GM12875 (cell line): ENCODE results near the gene KRIT1.

ENCODE experiments used
- H3K4me3 ChIP-seq: one replicate; pipeline ENCODE4 v1.5.1; 2011; ENCODE audit warnings: low read depth, low read length, control low read depth
- TF ChIP-seq, protein P1 (sequence below): IDR thresholded peaks from 2 replicates; pipeline ENCODE4 v1.5.1; 2011; ENCODE audit warnings: low read depth, mild to moderate bottlenecking, control low read depth, inconsistent platforms, low read length, moderate library complexity, borderline replicate concordance; ENCODE audit not compliant: insufficient read depth

KRIT1 gene

DNA sequence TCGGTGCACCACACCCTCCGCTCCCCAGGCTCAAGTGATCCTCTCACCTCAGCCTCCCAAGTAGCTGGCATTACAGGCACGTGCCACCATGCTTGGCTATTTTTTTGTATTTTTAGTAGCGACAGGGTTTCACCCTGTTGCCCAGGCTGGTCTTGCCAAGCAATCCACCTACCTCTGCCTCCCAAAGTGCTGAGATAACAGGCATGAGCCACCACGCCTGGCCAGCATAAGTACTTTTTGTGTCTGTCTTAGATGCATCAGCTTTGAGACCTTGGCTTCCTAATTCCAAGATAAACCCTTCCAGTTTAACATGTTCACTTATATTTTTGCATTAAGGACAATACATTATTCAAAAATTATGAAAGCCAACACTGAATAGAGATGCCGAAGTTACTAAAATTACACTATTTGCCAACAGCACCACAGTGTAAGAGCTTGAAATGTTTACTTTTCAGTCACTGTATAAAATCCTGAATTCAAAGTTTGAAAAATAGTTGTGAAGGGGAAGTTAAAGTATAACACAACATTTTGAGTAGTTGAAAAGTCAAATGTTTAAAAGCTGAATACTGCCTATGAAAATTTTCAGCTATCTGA lies 36.6 kb upstream of the KRIT1 start:
- no peak overlapping the region for H3K4me3 ChIP-seq
- TF ChIP-seq, protein P1, sequence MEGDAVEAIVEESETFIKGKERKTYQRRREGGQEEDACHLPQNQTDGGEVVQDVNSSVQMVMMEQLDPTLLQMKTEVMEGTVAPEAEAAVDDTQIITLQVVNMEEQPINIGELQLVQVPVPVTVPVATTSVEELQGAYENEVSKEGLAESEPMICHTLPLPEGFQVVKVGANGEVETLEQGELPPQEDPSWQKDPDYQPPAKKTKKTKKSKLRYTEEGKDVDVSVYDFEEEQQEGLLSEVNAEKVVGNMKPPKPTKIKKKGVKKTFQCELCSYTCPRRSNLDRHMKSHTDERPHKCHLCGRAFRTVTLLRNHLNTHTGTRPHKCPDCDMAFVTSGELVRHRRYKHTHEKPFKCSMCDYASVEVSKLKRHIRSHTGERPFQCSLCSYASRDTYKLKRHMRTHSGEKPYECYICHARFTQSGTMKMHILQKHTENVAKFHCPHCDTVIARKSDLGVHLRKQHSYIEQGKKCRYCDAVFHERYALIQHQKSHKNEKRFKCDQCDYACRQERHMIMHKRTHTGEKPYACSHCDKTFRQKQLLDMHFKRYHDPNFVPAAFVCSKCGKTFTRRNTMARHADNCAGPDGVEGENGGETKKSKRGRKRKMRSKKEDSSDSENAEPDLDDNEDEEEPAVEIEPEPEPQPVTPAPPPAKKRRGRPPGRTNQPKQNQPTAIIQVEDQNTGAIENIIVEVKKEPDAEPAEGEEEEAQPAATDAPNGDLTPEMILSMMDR: no peak

DNA sequence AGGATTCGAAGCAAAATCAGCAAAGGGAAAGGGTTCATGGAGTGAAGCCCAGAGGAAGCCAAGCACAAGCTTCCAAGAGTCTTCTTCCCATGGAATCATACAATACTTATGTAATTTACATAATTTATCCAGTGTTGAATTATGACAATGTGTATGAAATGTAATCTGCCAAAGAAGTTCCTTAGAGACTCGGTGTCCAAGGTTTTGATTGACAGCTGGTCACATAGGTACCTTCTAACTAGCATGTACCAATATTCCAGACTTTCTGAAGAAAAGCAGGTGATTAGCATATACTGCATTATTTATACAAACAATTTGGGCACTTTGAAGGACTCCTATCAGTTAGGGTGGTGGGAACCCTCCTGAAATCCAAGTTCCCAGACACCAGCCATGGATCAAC lies 35.3 kb upstream of the KRIT1 start:
- TF ChIP-seq, protein P1: no peak
- H3K4me3 ChIP-seq: no peak overlapping the region

DNA sequence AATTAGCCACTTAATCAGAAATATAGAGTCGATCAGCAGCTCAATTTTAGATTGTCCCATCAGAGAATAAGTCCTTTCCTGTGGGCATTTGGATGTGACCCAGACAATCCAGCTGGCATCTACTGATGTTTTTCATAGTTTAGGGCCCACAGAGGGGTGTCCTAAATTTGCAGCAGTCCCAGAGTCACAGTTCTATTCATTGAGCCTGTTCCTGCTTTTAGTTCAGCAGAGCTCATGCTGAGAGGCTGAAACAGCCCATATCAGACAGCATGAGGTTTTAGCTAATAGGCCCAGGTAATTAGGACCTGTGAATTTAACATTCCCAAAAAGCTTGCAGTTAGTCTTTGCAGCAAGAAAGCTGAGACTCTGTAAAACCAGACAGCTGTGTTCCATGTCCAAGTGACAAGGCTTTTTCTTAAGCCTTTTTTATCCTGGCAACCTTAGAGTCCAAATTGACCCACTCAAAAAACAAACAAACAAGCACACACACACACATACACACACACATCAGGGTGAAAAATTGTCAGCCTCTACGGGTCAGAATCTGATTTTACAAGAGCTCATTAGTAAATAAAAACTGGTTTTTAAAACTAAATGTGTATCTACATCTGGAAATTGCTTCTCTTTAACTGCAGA lies 33.8 kb upstream of the KRIT1 start:
- TF ChIP-seq, protein P1: no peak
- no peak overlapping the region for H3K4me3 ChIP-seq

DNA sequence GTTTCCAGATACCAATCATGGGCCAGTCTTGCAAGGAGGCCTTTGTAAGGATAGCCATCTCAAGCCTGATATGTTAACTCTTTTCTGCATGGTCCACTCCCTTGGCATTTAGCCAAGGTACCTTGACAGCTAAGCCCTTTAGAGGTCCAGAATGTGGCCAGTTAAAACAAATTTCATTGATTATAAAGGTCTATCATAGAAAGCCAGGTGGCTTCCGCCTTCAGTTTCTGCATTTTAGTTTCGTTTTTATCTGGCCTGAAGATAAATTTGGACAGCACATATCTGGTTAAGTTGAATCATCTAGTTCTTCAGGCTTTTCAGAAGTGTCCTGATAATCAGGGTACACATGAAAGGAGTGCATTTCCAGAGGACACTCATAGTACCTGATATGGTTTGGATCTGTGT lies 30.7 kb upstream of the KRIT1 start:
- H3K4me3 ChIP-seq: no peak overlapping the region
- TF ChIP-seq, protein P1: no peak

DNA sequence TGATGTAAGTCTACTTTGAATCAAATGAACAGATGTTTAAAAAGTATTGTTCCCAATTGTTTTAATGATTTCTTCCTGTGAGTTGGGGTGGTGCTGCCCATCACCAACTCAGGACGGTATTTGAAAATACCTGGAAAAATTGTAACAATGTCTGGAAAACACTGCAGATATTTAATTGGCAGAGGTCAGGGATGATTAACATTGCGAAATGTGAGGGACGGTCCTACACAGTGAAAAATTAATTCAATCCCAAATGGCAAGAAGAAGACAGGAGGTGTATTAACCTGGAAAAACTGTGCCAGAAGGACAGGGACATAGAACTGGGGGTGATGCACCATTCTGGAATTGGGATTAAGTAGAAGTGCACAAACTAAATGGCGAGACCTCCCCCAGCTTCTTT lies 29.6 kb upstream of the KRIT1 start:
- no peak overlapping the region for H3K4me3 ChIP-seq
- TF ChIP-seq, protein P1: no peak

DNA sequence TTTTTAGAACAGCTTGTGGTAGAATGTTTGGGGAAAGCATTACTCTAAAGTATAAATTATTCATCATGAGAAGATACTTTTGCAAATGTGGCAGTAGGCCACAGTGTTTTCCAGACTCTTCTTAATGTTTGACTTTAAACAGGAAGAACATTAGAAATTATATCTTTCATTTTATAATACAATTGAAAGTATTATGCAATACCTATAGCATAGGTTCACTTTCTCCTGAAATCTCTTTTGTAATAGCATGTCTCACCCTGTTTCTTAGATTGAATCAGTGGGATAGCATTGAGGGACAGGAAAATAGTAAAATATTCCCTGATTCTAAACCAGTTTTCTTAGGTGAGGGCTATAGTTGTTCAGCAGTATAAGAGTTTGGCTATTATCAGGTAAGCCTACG lies 23.2 kb upstream of the KRIT1 start:
- no peak overlapping the region for H3K4me3 ChIP-seq
- TF ChIP-seq, protein P1: no peak
